ENCODE data around the gene SLC29A2. TPM values are rescaled to one million over a fixed set of nuclear protein-coding genes. Genes with fewer than 3 reads are reported as not detected.

Gene SLC29A2
- total RNA-seq, 5 donors from 2014 or later (not counting 1 experiment from before 2014, with no cell fraction given), result 8.5 to 14.7 (median 14.4) TPM

DNA sequence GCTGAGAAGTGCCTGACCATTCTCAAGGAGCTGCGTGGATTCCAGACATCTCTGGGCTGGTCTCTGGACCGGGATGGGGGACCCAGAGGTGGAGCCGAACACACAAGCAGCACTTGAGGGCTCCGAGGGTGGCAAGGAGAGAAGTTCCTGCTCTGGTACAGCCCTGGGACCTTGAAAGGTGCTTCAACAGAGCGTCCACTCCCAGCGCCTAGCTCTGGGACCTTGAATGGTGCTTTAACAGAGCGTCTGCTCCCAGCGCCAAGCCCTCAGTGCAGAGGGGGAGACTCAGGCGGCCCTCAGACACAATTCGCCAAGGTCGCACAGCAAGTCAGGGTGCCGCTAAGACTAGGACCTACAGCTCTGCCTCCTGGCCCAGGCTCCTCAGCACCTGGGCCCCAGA, 38.6 kb upstream of the SLC29A2 start:
- ChIA-PET POLR2A (no interaction called here), CTCF (interaction anchor here in 1 of 2 donors (1.2 to 1.4 kb wide), 2 partner anchors 11 to 169 kb away, joined by 3 to 4 read pairs; no protein-coding TSS in a partner anchor)
- H3K27ac Mint-ChIP-seq, result no peak overlapping the region
- H3K27me3 Mint-ChIP-seq, result peaks cover 33 to 44% of the 10 kb centered on the region in 2 donors
- peaks cover 2 to 6% (median 3%) of the 10 kb centered on the region in 3 donors for H3K4me1 Mint-ChIP-seq
- H3K4me3 Mint-ChIP-seq, result no peak overlapping the region
- no peaks in the 10 kb centered on the region for H3K36me3 Mint-ChIP-seq
- Histone ChIP-seq H3K27me3 (replicated peaks in 1 of 2; ENCODE audit: control insufficient read depth in 2 of 2, extremely low read depth in 1 of 2, insufficient read depth in 2 of 2, low read length in 1 of 2) (peaks cover 3 to 69% of the 10 kb centered on the region in 2 experiments), H3K27ac (ENCODE audit: low read length) (no peak overlapping the region), H3K36me3 (ENCODE audit: control insufficient read depth in 2 of 2, extremely low read depth in 1 of 2, insufficient read depth in 1 of 2, low read length in 1 of 2) (no peaks in the 10 kb centered on the region), H3K9me3 (no peaks in the 10 kb centered on the region), H3K4me1 (ENCODE audit: control insufficient read depth in 1 of 2, extremely low read depth in 1 of 2, insufficient read depth in 2 of 2, low read length in 2 of 2) (peaks cover 0 to 15% of the 10 kb centered on the region in 2 experiments), H3K4me3 (ENCODE audit: control insufficient read depth in 1 of 2, extremely low read depth in 1 of 2, low read length in 1 of 2) (no peak overlapping the region)
- DNase-seq (no peak), ATAC-seq (replicated peaks in 1 of 4) (no peak)
- WGBS (ENCODE audit: insufficient coverage), result 82% methylated on average over 12 of the region's 12 CpGs
- H3K9me3 Mint-ChIP-seq, result no peaks in the 10 kb centered on the region

DNA sequence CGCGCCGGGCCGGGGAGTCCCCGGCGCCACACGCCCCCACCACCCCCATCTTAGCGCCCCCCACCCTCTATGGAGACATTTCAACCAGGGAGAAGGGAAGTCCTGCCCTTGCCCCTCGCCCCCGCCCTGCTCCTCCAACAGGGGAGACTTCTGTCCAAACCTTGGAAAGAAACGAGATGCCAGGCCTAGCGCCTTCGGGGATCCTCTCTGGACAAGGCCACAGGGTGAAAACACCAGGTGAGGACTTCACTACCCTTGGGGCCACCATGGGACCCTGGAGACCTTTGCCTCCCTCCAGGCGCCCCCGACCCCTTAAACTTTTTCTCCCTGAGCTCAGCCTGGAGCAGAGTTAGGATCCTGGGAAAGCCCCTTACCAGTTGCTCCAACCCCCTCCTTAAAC, 37.7 kb upstream of the SLC29A2 start:
- no peak for DNase-seq
- no peak overlapping the region for H3K4me3 Mint-ChIP-seq

DNA sequence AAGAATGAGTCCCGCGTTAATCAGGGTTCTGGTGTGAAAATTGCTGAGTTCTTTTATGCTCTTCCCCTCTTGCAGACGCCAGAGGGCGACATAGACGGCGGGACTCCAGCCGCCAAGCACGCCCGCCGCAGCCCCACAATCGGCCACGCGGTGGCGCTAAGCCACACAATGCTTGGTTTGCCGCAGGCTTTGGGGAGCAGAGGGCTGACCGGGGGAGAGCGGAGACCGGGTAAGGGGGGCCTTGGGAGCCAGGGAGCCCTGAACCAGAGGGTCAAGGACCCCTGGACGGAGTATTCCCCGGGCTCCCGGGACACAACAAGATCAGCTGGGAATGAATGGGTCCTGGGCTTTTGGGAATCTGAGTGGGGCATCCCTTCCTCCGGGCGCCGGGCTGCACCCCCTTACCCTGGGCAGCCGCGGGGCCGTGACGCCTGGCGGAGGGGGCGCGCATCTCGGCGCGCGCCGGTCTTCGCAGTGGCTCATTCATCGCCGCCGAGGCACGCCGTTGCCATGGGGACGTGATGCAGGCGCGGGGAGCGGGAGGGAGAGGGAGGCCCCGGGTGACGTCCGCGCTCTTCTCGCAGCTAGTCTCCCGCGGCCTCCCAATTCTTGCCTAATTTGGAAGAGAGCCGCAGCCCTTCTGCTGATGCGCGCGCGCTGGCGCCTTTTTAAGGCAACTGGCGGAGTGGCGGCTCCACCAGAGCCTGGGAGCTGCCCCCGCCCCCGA, 37.1 kb upstream of the SLC29A2 start:
- H3K4me1 ChIP-seq (ENCODE audit: control insufficient read depth in 1 of 2, extremely low read depth in 1 of 2, insufficient read depth in 2 of 2, low read length in 2 of 2), result peaks cover 0 to 15% of the 10 kb centered on the region in 2 experiments
- Mint-ChIP-seq H3K4me1 (peaks cover 2 to 6% (median 3%) of the 10 kb centered on the region in 3 donors), H3K36me3 (no peaks in the 10 kb centered on the region), H3K4me3 (peak overlapping the region; percentile 69 to 81 (median 79)), H3K27me3 (peaks cover 32 to 35% of the 10 kb centered on the region in 2 donors), H3K27ac (no peak overlapping the region), H3K9me3 (no peaks in the 10 kb centered on the region)
- WGBS (ENCODE audit: insufficient coverage), result under 1% methylated on average over 51 of the region's 63 CpGs
- no peak overlapping the region for H3K27ac ChIP-seq (ENCODE audit: low read length)
- peak; percentile 88 to 93 (median 90) for ATAC-seq (replicated peaks in 1 of 4)
- DNase-seq, result peak; percentile 74 to 97 (median 88)
- peak overlapping the region; percentile 21 to 49 for H3K4me3 ChIP-seq (ENCODE audit: control insufficient read depth in 1 of 2, extremely low read depth in 1 of 2, low read length in 1 of 2)
- ChIA-PET POLR2A (no interaction called here), CTCF (interaction anchor here in 1 of 2 donors (0.8 to 4.3 kb wide), 6 partner anchors 30 to 271 kb away, joined by 3 to 27 read pairs (median 4); partner anchors contain the start of genes DPP3, MRPL11 and RBM4B)
- peaks cover 3 to 59% of the 10 kb centered on the region in 2 experiments for H3K27me3 ChIP-seq (replicated peaks in 1 of 2; ENCODE audit: control insufficient read depth in 2 of 2, extremely low read depth in 1 of 2, insufficient read depth in 2 of 2, low read length in 1 of 2)
- no peaks in the 10 kb centered on the region for H3K36me3 ChIP-seq (ENCODE audit: control insufficient read depth in 2 of 2, extremely low read depth in 1 of 2, insufficient read depth in 1 of 2, low read length in 1 of 2)
- H3K9me3 ChIP-seq, result no peaks in the 10 kb centered on the region

More for the DNA sequence above, 37.7 kb upstream of the SLC29A2 start:
- ChIA-PET POLR2A (no interaction called here), CTCF (interaction anchor here in 1 of 2 donors (0.8 to 4.3 kb wide), 6 partner anchors 30 to 271 kb away, joined by 3 to 27 read pairs (median 4); partner anchors contain the start of genes DPP3, MRPL11 and RBM4B)
- Histone ChIP-seq H3K4me1 (ENCODE audit: control insufficient read depth in 1 of 2, extremely low read depth in 1 of 2, insufficient read depth in 2 of 2, low read length in 2 of 2) (peaks cover 0 to 15% of the 10 kb centered on the region in 2 experiments), H3K36me3 (ENCODE audit: control insufficient read depth in 2 of 2, extremely low read depth in 1 of 2, insufficient read depth in 1 of 2, low read length in 1 of 2) (no peaks in the 10 kb centered on the region), H3K9me3 (no peaks in the 10 kb centered on the region), H3K4me3 (ENCODE audit: control insufficient read depth in 1 of 2, extremely low read depth in 1 of 2, low read length in 1 of 2) (no peak overlapping the region), H3K27me3 (replicated peaks in 1 of 2; ENCODE audit: control insufficient read depth in 2 of 2, extremely low read depth in 1 of 2, insufficient read depth in 2 of 2, low read length in 1 of 2) (peaks cover 3 to 64% of the 10 kb centered on the region in 2 experiments), H3K27ac (ENCODE audit: low read length) (no peak overlapping the region)
- ATAC-seq (replicated peaks in 1 of 4), result no peak
- Mint-ChIP-seq H3K27ac (no peak overlapping the region), H3K9me3 (no peaks in the 10 kb centered on the region), H3K36me3 (no peaks in the 10 kb centered on the region), H3K27me3 (peaks cover 31 to 39% of the 10 kb centered on the region in 2 donors), H3K4me1 (peaks cover 2 to 6% (median 3%) of the 10 kb centered on the region in 3 donors)
- whole genome bisulfite sequencing (ENCODE audit: insufficient coverage), result 34% methylated on average over 3 of the region's 15 CpGs

DNA sequence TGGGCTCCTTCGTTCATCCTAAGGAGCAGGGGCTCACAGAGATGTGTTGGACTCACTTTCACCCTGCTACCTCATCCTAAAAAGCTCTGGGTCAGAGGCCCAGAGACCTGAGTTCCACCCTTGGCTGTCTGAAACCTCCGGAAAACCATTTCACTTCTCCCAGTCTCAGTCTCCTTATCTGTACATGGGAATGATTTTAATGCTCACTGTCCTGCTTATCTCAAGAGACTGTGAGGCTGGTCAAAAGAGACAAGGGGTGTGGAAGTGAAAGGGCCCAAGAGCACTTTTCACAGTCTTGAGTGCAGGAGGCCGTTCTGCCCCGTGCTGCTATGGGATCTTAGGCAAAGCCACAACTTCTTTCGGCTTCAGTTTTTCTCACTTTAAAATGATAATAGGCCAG, 36.1 kb upstream of the SLC29A2 start:
- Histone ChIP-seq H3K27ac (ENCODE audit: low read length) (no peak overlapping the region), H3K4me1 (ENCODE audit: control insufficient read depth in 1 of 2, extremely low read depth in 1 of 2, insufficient read depth in 2 of 2, low read length in 2 of 2) (peaks cover 0 to 15% of the 10 kb centered on the region in 2 experiments), H3K9me3 (no peaks in the 10 kb centered on the region), H3K36me3 (ENCODE audit: control insufficient read depth in 2 of 2, extremely low read depth in 1 of 2, insufficient read depth in 1 of 2, low read length in 1 of 2) (no peaks in the 10 kb centered on the region), H3K27me3 (replicated peaks in 1 of 2; ENCODE audit: control insufficient read depth in 2 of 2, extremely low read depth in 1 of 2, insufficient read depth in 2 of 2, low read length in 1 of 2) (peaks cover 4 to 55% of the 10 kb centered on the region in 2 experiments), H3K4me3 (ENCODE audit: control insufficient read depth in 1 of 2, extremely low read depth in 1 of 2, low read length in 1 of 2) (no peak overlapping the region)
- Mint-ChIP-seq H3K4me1 (peaks cover 2 to 6% (median 3%) of the 10 kb centered on the region in 3 donors), H3K9me3 (no peaks in the 10 kb centered on the region), H3K27me3 (peaks cover 26 to 28% of the 10 kb centered on the region in 2 donors), H3K27ac (no peak overlapping the region), H3K4me3 (no peak overlapping the region), H3K36me3 (no peaks in the 10 kb centered on the region)
- WGBS (ENCODE audit: insufficient coverage), result 100% methylated on average over 3 of the region's 5 CpGs
- ATAC-seq (replicated peaks in 1 of 4) (no peak), DNase-seq (no peak)
- ChIA-PET POLR2A (no interaction called here), CTCF (interaction anchor here in 1 of 2 donors (1.0 to 4.3 kb wide), 2 partner anchors 31 to 270 kb away, joined by 3 to 27 read pairs; partner anchors contain the start of genes MRPL11 and RBM4B)

DNA sequence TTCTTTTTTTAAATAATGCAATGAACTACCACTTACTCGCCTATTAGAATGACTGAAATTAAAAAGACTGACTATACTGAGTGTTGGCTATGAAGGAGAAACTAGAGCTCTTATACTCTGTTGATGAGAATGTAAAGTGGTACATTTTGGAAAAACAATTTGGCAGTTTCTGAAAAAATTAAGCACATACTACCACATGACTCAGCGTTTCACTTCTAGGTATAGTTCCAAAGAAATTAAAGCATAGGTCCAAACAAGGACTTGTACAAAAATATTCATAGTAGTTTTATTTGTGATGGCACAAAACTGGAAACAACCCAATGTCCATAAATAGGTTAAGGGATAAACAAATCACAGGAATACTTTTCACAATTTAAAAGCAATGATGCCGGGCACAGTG, 22.4 kb upstream of the SLC29A2 start:
- Mint-ChIP-seq H3K9me3 (no peaks in the 10 kb centered on the region), H3K4me3 (no peak overlapping the region), H3K4me1 (no peaks in the 10 kb centered on the region), H3K36me3 (no peaks in the 10 kb centered on the region), H3K27ac (no peak overlapping the region), H3K27me3 (peaks cover 0 to 1% of the 10 kb centered on the region in 2 donors)
- no peaks in the 10 kb centered on the region for H3K36me3 ChIP-seq (ENCODE audit: control insufficient read depth in 2 of 2, extremely low read depth in 1 of 2, insufficient read depth in 1 of 2, low read length in 1 of 2)
- no peak for ATAC-seq (replicated peaks in 1 of 4)
- H3K27ac ChIP-seq (ENCODE audit: low read length), result no peak overlapping the region
- peaks cover 2 to 16% of the 10 kb centered on the region in 2 experiments for H3K27me3 ChIP-seq (replicated peaks in 1 of 2; ENCODE audit: control insufficient read depth in 2 of 2, extremely low read depth in 1 of 2, insufficient read depth in 2 of 2, low read length in 1 of 2)
- no CpG with 5 or more reads among the region's 3 CpGs for WGBS (ENCODE audit: insufficient coverage)
- ChIA-PET CTCF (no interaction called here), POLR2A (no interaction called here)
- H3K9me3 ChIP-seq, result no peaks in the 10 kb centered on the region
- peaks cover 0 to 4% of the 10 kb centered on the region in 2 experiments for H3K4me1 ChIP-seq (ENCODE audit: control insufficient read depth in 1 of 2, extremely low read depth in 1 of 2, insufficient read depth in 2 of 2, low read length in 2 of 2)
- no peak for DNase-seq
- no peak overlapping the region for H3K4me3 ChIP-seq (ENCODE audit: control insufficient read depth in 1 of 2, extremely low read depth in 1 of 2, low read length in 1 of 2)

DNA sequence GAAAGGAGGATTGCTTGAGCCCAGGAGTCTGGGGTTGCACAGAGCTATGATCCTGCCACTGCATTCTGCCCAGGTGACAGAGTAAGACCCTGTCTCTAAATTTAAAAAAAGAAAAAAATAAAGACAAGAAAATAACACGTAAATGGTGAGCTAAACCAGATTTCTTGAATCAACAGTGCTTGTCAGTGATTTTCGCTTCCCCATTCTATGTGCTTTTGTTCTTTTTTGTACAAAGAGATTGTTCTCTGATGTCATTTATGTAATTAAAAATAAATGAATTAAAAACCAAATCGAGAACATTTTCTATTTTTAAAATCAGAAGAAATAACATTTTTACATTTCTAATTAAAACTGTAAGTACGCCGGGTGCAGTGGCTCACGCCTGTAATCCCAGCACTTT, 19.8 kb upstream of the SLC29A2 start:
- H3K36me3 ChIP-seq (ENCODE audit: control insufficient read depth in 2 of 2, extremely low read depth in 1 of 2, insufficient read depth in 1 of 2, low read length in 1 of 2), result no peaks in the 10 kb centered on the region
- no peaks in the 10 kb centered on the region for H3K9me3 ChIP-seq
- H3K27ac Mint-ChIP-seq, result no peak overlapping the region
- H3K27ac ChIP-seq (ENCODE audit: low read length), result no peak overlapping the region
- H3K27me3 Mint-ChIP-seq, result peaks cover 0 to 1% of the 10 kb centered on the region in 2 donors
- no peaks in the 10 kb centered on the region for H3K36me3 Mint-ChIP-seq
- WGBS (ENCODE audit: insufficient coverage), result 57% methylated on average over 3 of the region's 6 CpGs
- no peak overlapping the region for H3K4me3 ChIP-seq (ENCODE audit: control insufficient read depth in 1 of 2, extremely low read depth in 1 of 2, low read length in 1 of 2)
- H3K4me3 Mint-ChIP-seq, result no peak overlapping the region
- ChIA-PET CTCF (interaction anchor here in 1 of 2 donors (1.2 kb wide), 1 partner anchor 79 kb away, joined by 3 read pairs; no protein-coding TSS in a partner anchor), POLR2A (no interaction called here)
- H3K4me1 Mint-ChIP-seq, result peaks cover 2 to 4% (median 2%) of the 10 kb centered on the region in 3 donors
- H3K27me3 ChIP-seq (replicated peaks in 1 of 2; ENCODE audit: control insufficient read depth in 2 of 2, extremely low read depth in 1 of 2, insufficient read depth in 2 of 2, low read length in 1 of 2), result peaks cover 2 to 17% of the 10 kb centered on the region in 2 experiments
- DNase-seq (no peak), ATAC-seq (replicated peaks in 1 of 4) (no peak)
- H3K4me1 ChIP-seq (ENCODE audit: control insufficient read depth in 1 of 2, extremely low read depth in 1 of 2, insufficient read depth in 2 of 2, low read length in 2 of 2), result peaks cover 0 to 8% of the 10 kb centered on the region in 2 experiments
- no peaks in the 10 kb centered on the region for H3K9me3 Mint-ChIP-seq

Data from T-cell (primary cell).